SK-N-SH (cell line): Measurements from ENCODE around the gene NEURL2. TPM values are rescaled to one million over a fixed set of nuclear protein-coding genes. Genes with fewer than 3 reads are reported as not detected.

Source experiments
- CTCF ChIA-PET: fragments of 300-600, 350-600 bp; formaldehyde crosslinking; extraction: SDS; loops from one replicate; lab custom pipeline; 2021; lab: Yijun Ruan, JAX
- POLR2A ChIA-PET: fragments of 350-600 bp; sonication (Branson Sonifier 250); formaldehyde crosslinking; extraction: SDS; loops from one replicate; lab custom pipeline; 2020; ENCODE audit warnings: antibody characterized with exemption, inconsistent platforms; lab: Yijun Ruan, JAX
- DNase-seq: peaks from one replicate; pipeline ENCODE4 v3.0.0; 2012
- H2AFZ ChIP-seq: fragments of 200-600 bp; sonication (generic); 2 replicates; pipeline ENCODE4 v1.8.1; 2016; ENCODE audit warnings: antibody characterized with exemption, mild to moderate bottlenecking, low read depth
- H3F3A ChIP-seq: fragments of 200-600 bp; sonication (generic); replicated peaks from 2 replicates; pipeline ENCODE3; 2016; ENCODE audit warnings: antibody characterized with exemption, mild to moderate bottlenecking; ENCODE audit not compliant: insufficient read depth
- H3K27ac ChIP-seq, 2 experiments: fragments of 200-500 bp in 1 of 2; fragments of 200-600 bp in 1 of 2; sonication (Bioruptor generic) in 1 of 2; sonication (generic), shearing (Covaris generic) in 1 of 2; 2 replicates each; pipeline versions ENCODE4 v1.5.1 to v1.6.1; 2014 to 2016; ENCODE audit warnings: low read depth in 2 of 2, inconsistent platforms in 1 of 2, low read length in 1 of 2, mild to moderate bottlenecking in 1 of 2, mixed read lengths in 1 of 2
- H3K27me3 ChIP-seq: fragments of 200-600 bp; sonication (generic), shearing (Covaris generic); 2 replicates; pipeline ENCODE4 v1.6.1; 2016; ENCODE audit warnings: mixed run types; ENCODE audit not compliant: insufficient read depth
- H3K36me3 ChIP-seq, 2 experiments: fragments of 200-500 bp in 1 of 2; fragments of 200-600 bp in 1 of 2; sonication (Bioruptor generic) in 1 of 2; sonication (generic) in 1 of 2; replicated peaks in 1 of 2; 2 replicates each; pipeline versions ENCODE3 to v1.5.1; 2014 to 2016; ENCODE audit warnings: low read length in 1 of 2, mild to moderate bottlenecking in 1 of 2; ENCODE audit not compliant: insufficient read depth in 2 of 2, control insufficient read depth in 1 of 2
- H3K4me1 ChIP-seq, 2 experiments: fragments of 200-500 bp in 1 of 2; fragments of 200-600 bp in 1 of 2; sonication (Bioruptor generic) in 1 of 2; sonication (generic), shearing (Covaris generic) in 1 of 2; 2 replicates each; pipeline versions ENCODE4 v1.5.1 to v1.6.1; 2014 to 2016; ENCODE audit warnings: low read depth in 1 of 2, low read length in 1 of 2, mixed run types in 1 of 2; ENCODE audit not compliant: insufficient read depth in 2 of 2, control insufficient read depth in 1 of 2
- H3K4me2 ChIP-seq: fragments of 200-600 bp; sonication (generic), shearing (Covaris generic); 2 replicates; pipeline ENCODE4 v1.6.1; 2017; ENCODE audit warnings: mixed run types
- H3K4me3 ChIP-seq, 2 experiments: fragments of 200-500 bp in 1 of 2; fragments of 200-600 bp in 1 of 2; sonication (Bioruptor generic) in 1 of 2; sonication (generic), shearing (Covaris generic) in 1 of 2; 2 replicates each; pipeline versions ENCODE4 v1.5.1 to v1.8.1; 2014 to 2016; ENCODE audit warnings: low read depth in 2 of 2, inconsistent platforms in 1 of 2, low read length in 1 of 2, mild to moderate bottlenecking in 1 of 2, mixed read lengths in 1 of 2, moderate library complexity in 1 of 2
- H3K79me2 ChIP-seq: fragments of 200-600 bp; sonication (generic); 2 replicates; pipeline ENCODE4 v1.8.1; 2017; ENCODE audit warnings: mild to moderate bottlenecking; ENCODE audit not compliant: insufficient read depth
- H3K9ac ChIP-seq: fragments of 200-600 bp; sonication (generic); 2 replicates; pipeline ENCODE4 v1.6.1; 2017; ENCODE audit warnings: mixed run types
- H3K9me2 ChIP-seq: fragments of 200-600 bp; sonication (generic); 2 replicates; pipeline ENCODE4 v1.6.1; 2017; ENCODE audit warnings: mixed run types
- H3K9me3 ChIP-seq: fragments of 200-600 bp; sonication (generic); 2 replicates; pipeline ENCODE4 v1.6.1; 2017; ENCODE audit warnings: mixed run types, mild to moderate bottlenecking, moderate library complexity
- H4K20me1 ChIP-seq: fragments of 200-600 bp; sonication (generic); 2 replicates; pipeline ENCODE4 v1.6.1; 2017; ENCODE audit warnings: mild to moderate bottlenecking, mixed run types; ENCODE audit not compliant: insufficient read depth
- CHD2 ChIP-seq: fragments of 150-350 bp; IDR thresholded peaks from 2 replicates; pipeline ENCODE4 v1.6.1; 2018; ENCODE audit warnings: low read length; ENCODE audit not compliant: partially characterized antibody
- ELF1 ChIP-seq: IDR thresholded peaks from 2 replicates; pipeline ENCODE4 v1.4.0; 2012
- EP300 ChIP-seq, 2 experiments: IDR thresholded peaks; 2 replicates each; pipeline versions ENCODE4 v1.4.0 to v1.6.1; 2012; ENCODE audit warnings: borderline replicate concordance in 1 of 2, low read depth in 1 of 2, low read length in 1 of 2
- EZH2phosphoT487 ChIP-seq: fragments of 200-600 bp; sonication (generic); IDR thresholded peaks from 2 replicates; pipeline ENCODE4 v1.6.1; 2017; ENCODE audit warnings: low read depth, mixed run types, mild to moderate bottlenecking, antibody characterized with exemption, moderate library complexity, borderline replicate concordance
- FOXM1 ChIP-seq: IDR thresholded peaks from 2 replicates; pipeline ENCODE4 v1.4.0; 2012; ENCODE audit warnings: low read depth, mild to moderate bottlenecking
- GABPA ChIP-seq: IDR thresholded peaks from 2 replicates; pipeline ENCODE4 v1.4.0; 2012; ENCODE audit warnings: low read depth, mild to moderate bottlenecking
- JUND ChIP-seq: IDR thresholded peaks from 2 replicates; pipeline ENCODE4 v1.4.0; 2012
- MXI1 ChIP-seq: IDR thresholded peaks from 2 replicates; pipeline ENCODE4 v1.6.1; 2012; ENCODE audit warnings: mild to moderate bottlenecking, low read depth, low read length, improper control_type of control experiment
- NFIC ChIP-seq: IDR thresholded peaks from 2 replicates; pipeline ENCODE4 v1.4.0; 2012; ENCODE audit warnings: borderline replicate concordance
- NRF1 ChIP-seq: IDR thresholded peaks from 2 replicates; pipeline ENCODE4 v1.6.1; 2012; ENCODE audit warnings: low read depth, mild to moderate bottlenecking, low read length
- POLR2AphosphoS5 ChIP-seq: IDR thresholded peaks from 2 replicates; pipeline ENCODE4 v1.6.1; 2012; ENCODE audit warnings: low read depth, low read length
- RAD21 ChIP-seq: IDR thresholded peaks from 2 replicates; pipeline ENCODE4 v1.6.1; 2012; ENCODE audit warnings: mild to moderate bottlenecking, low read length
- RCOR1 ChIP-seq: fragments of 150-350 bp; IDR thresholded peaks from 2 replicates; pipeline ENCODE4 v1.6.1; 2017; ENCODE audit warnings: antibody characterized with exemption, low read length
- RFX5 ChIP-seq: IDR thresholded peaks from 2 replicates; pipeline ENCODE4 v1.6.1; 2012; ENCODE audit warnings: mild to moderate bottlenecking, improper control_type of control experiment, low read length
- RXRA ChIP-seq: IDR thresholded peaks from 2 replicates; pipeline ENCODE4 v1.4.0; 2012; ENCODE audit warnings: low read depth, mild to moderate bottlenecking, borderline replicate concordance
- SIN3A ChIP-seq: IDR thresholded peaks from 2 replicates; pipeline ENCODE4 v1.6.1; 2012; ENCODE audit warnings: low read depth, mild to moderate bottlenecking, low read length, moderate library complexity, borderline replicate concordance
- SMC3 ChIP-seq: IDR thresholded peaks from 2 replicates; pipeline ENCODE4 v1.6.1; 2012; ENCODE audit warnings: low read depth, low read length, improper control_type of control experiment
- TAF1 ChIP-seq: IDR thresholded peaks from 2 replicates; pipeline ENCODE4 v1.6.1; 2012; ENCODE audit warnings: low read depth, mild to moderate bottlenecking, low read length, moderate library complexity, borderline replicate concordance
- TCF12 ChIP-seq: IDR thresholded peaks from 2 replicates; pipeline ENCODE4 v1.4.0; 2012
- YY1 ChIP-seq: IDR thresholded peaks from 2 replicates; pipeline ENCODE4 v1.4.0; 2012; ENCODE audit warnings: low read depth, mild to moderate bottlenecking
- WGBS: methylation state at CpG from one replicate; pipeline ENCODE4 v1.1.6; 2017; ENCODE audit warnings: low lambda C conversion rate; 5-methylcytosine and 5-hydroxymethylcytosine counted together
- polyA plus RNA-seq, 3 experiments: library from polyadenylated mRNA; depleted of rRNA; stranded (reverse); fragments of >200 nt; gene quantifications; 2 replicates each; pipeline ENCODE4 v1.2.3, GENCODE V29; 2012
- TF ChIP-seq, protein P1 (sequence below): fragments of 150-350 bp; IDR thresholded peaks from 2 replicates; pipeline ENCODE4 v1.6.1; 2017; ENCODE audit warnings: antibody characterized with exemption, low read length, low read depth, borderline replicate concordance
- TF ChIP-seq, protein P2 (sequence below): IDR thresholded peaks from 2 replicates; pipeline ENCODE4 v1.4.0; 2012; ENCODE audit warnings: low read depth, borderline replicate concordance
- TF ChIP-seq, protein P3 (sequence below): IDR thresholded peaks from 2 replicates; pipeline ENCODE4; 2012
- TF ChIP-seq, protein P4 (sequence below): IDR thresholded peaks from 2 replicates; pipeline ENCODE4 v1.4.0; 2012; ENCODE audit warnings: low read depth
- TF ChIP-seq, protein P5 (sequence below): fragments of 150-350 bp; IDR thresholded peaks from 2 replicates; pipeline ENCODE4 v1.6.1; 2016; ENCODE audit warnings: mild to moderate bottlenecking, low read depth, low read length

NEURL2 gene
- polyA plus RNA-seq, 1 of the 3 experiments (the other 2 are of a cell fraction) = 3.5 TPM

DNA sequence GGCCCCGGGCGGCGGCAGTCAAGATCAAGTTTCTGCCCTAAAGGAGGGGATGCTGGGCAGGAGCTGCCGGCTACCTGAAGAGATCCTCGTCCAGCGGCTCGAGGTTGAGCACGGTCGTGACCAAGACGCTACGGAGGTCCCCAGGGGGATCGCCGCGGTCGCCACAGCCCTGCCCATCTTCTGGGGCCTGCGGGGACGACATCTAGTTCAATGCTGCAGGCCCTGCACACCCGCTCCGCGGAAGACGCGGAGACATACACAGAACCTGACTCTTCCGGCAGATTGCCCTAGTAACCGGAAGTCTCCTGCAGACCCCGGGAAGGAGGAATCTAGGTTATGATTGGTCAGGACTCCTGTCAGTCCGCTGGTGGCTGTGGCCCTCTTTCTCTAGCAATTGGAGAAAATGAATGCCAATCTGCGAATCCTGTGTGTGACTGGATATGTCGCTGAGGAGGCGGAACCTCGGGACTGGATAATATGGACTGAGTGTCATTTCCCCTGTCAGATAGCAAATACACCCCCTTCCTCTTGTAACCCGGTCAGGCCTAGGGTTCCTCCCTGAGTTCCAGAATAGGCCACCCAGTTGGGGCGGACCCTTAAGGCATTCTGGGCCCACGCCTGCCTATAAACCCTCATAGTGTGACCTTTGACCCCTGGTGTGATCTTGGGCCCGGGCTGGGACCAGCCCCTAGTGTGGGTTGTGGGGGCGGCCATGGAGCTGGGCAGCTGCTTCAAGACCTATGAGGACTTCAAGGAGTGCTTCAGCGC is 33.7 kb downstream of the NEURL2 start, which contains the start of the genes ACOT8 and ZSWIM3:
Gene ACOT8 (minus strand): TSS at position 279 of the 768 bp plus-strand sequence. CDS start 77 bp downstream, at position 202.
Gene ZSWIM3 (plus strand): TSS at position 501 of the 768 bp plus-strand sequence. CDS start 212 bp downstream, at position 713.
- Histone ChIP-seq H3K79me2 (peaks cover 25% of the 10 kb centered on the region), H3K4me1 (peaks cover 8 to 13% of the 10 kb centered on the region in 2 experiments; a peak in 2 of 4 replicates), H3K27me3 (no peaks in the 10 kb centered on the region), H3K27ac (peak within 1 kb of the TSS in 1 of 2 experiments; percentile 71; a peak in 2 of 4 replicates), H3K9me3 (no peaks in the 10 kb centered on the region), H4K20me1 (no peaks in the 10 kb centered on the region), H3K4me2 (peak within 1 kb of the TSS; percentile 84), H3K4me3 (peak within 1 kb of the TSS; percentile 75), H3F3A (no peaks in the 10 kb centered on the region), H2AFZ (peak within 1 kb of the TSS; percentile 99), H3K36me3 (peaks cover 6 to 8% of the 10 kb centered on the region in 2 experiments), H3K9ac (peak within 1 kb of the TSS; percentile 70), H3K9me2 (no peaks in the 10 kb centered on the region)
- ChIA-PET CTCF (interaction anchor here (0.8 to 1.3 kb wide), 3 partner anchors 16 to 130 kb away, joined by 3 to 6 read pairs (median 4); partner anchors contain the start of genes CTSA and NEURL2), POLR2A (interaction anchor here (1.4 to 1.8 kb wide), 2 partner anchors 18 to 33 kb away, joined by 4 to 5 read pairs; partner anchors contain the start of genes CTSA and NEURL2)
- 1% methylated on average over 26 of the region's 36 CpGs for WGBS
- peak; percentile 99 for DNase-seq
- 0 out of 2 replicates have a peak, but pooled peaks have one; percentile 10 for TF ChIP-seq TCF12
- TF ChIP-seq RXRA = no peak
- TF ChIP-seq, protein P1, sequence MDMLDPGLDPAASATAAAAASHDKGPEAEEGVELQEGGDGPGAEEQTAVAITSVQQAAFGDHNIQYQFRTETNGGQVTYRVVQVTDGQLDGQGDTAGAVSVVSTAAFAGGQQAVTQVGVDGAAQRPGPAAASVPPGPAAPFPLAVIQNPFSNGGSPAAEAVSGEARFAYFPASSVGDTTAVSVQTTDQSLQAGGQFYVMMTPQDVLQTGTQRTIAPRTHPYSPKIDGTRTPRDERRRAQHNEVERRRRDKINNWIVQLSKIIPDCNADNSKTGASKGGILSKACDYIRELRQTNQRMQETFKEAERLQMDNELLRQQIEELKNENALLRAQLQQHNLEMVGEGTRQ = no peak
- no peak for TF ChIP-seq RFX5
- TF ChIP-seq, protein P2, sequence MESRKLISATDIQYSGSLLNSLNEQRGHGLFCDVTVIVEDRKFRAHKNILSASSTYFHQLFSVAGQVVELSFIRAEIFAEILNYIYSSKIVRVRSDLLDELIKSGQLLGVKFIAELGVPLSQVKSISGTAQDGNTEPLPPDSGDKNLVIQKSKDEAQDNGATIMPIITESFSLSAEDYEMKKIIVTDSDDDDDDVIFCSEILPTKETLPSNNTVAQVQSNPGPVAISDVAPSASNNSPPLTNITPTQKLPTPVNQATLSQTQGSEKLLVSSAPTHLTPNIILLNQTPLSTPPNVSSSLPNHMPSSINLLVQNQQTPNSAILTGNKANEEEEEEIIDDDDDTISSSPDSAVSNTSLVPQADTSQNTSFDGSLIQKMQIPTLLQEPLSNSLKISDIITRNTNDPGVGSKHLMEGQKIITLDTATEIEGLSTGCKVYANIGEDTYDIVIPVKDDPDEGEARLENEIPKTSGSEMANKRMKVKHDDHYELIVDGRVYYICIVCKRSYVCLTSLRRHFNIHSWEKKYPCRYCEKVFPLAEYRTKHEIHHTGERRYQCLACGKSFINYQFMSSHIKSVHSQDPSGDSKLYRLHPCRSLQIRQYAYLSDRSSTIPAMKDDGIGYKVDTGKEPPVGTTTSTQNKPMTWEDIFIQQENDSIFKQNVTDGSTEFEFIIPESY = peak; percentile 80
- TF ChIP-seq SMC3 = no peak
- peak; percentile 86 for TF ChIP-seq POLR2AphosphoS5
- TF ChIP-seq EP300 (IDR thresholded peaks at IDR 0.05; ENCODE audit: borderline replicate concordance in 1 of 2, low read depth in 1 of 2, low read length in 1 of 2) = no peak
- peak; percentile 97 for TF ChIP-seq GABPA
- peak; percentile 82 for TF ChIP-seq MXI1
- no peak for TF ChIP-seq NFIC
- TF ChIP-seq, protein P3, sequence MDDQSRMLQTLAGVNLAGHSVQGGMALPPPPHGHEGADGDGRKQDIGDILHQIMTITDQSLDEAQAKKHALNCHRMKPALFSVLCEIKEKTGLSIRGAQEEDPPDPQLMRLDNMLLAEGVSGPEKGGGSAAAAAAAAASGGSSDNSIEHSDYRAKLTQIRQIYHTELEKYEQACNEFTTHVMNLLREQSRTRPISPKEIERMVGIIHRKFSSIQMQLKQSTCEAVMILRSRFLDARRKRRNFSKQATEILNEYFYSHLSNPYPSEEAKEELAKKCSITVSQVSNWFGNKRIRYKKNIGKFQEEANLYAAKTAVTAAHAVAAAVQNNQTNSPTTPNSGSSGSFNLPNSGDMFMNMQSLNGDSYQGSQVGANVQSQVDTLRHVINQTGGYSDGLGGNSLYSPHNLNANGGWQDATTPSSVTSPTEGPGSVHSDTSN = peak; percentile 100
- TF ChIP-seq TAF1 = peak; percentile 89; the same call in 1 of the 2 replicates
- TF ChIP-seq EZH2phosphoT487 = no peak
- TF ChIP-seq YY1 = peak; percentile 45; the same call in 1 of the 2 replicates
- TF ChIP-seq FOXM1 = no peak
- no peak; the same call in 1 of the 2 replicates for TF ChIP-seq JUND
- no peak for TF ChIP-seq NRF1
- peak; percentile 93 for TF ChIP-seq SIN3A
- TF ChIP-seq ELF1 = peak; percentile 91
- TF ChIP-seq, protein P4, sequence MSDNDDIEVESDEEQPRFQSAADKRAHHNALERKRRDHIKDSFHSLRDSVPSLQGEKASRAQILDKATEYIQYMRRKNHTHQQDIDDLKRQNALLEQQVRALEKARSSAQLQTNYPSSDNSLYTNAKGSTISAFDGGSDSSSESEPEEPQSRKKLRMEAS = peak; percentile 52; the same call in 1 of the 2 replicates
- no peak for TF ChIP-seq RCOR1
- TF ChIP-seq, protein P5, sequence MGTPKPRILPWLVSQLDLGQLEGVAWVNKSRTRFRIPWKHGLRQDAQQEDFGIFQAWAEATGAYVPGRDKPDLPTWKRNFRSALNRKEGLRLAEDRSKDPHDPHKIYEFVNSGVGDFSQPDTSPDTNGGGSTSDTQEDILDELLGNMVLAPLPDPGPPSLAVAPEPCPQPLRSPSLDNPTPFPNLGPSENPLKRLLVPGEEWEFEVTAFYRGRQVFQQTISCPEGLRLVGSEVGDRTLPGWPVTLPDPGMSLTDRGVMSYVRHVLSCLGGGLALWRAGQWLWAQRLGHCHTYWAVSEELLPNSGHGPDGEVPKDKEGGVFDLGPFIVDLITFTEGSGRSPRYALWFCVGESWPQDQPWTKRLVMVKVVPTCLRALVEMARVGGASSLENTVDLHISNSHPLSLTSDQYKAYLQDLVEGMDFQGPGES = peak; percentile 98
- TF ChIP-seq RAD21 = no peak
- peak; percentile 98 for TF ChIP-seq CHD2
